BLaER1 (cell line): Measurements from ENCODE around the gene OAS1.

Experiments
- H3K27ac ChIP-seq: shearing (Covaris generic); formaldehyde crosslinking; 2 replicates; pipeline ENCODE4 v1.8.1; 2022
- H3K27me3 ChIP-seq: shearing (Covaris generic); formaldehyde crosslinking; 2 replicates; pipeline ENCODE4 v1.8.1; 2022
- H3K36me3 ChIP-seq: shearing (Covaris generic); formaldehyde crosslinking; 2 replicates; pipeline ENCODE4 v1.8.1; 2022
- H3K4me1 ChIP-seq: shearing (Covaris generic); formaldehyde crosslinking; 2 replicates; pipeline ENCODE4 v1.8.1; 2022
- H3K4me2 ChIP-seq: shearing (Covaris generic); formaldehyde crosslinking; 2 replicates; pipeline ENCODE4 v1.8.1; 2022
- H3K4me3 ChIP-seq: shearing (Covaris generic); formaldehyde crosslinking; 2 replicates; pipeline ENCODE4 v1.8.1; 2022
- H3K9ac ChIP-seq: shearing (Covaris generic); formaldehyde crosslinking; 2 replicates; pipeline ENCODE4 v1.8.1; 2022
- H3K9me3 ChIP-seq: shearing (Covaris generic); formaldehyde crosslinking; 2 replicates; pipeline ENCODE4 v1.8.1; 2022
- H4K20me1 ChIP-seq: shearing (Covaris generic); formaldehyde crosslinking; 2 replicates; pipeline ENCODE4 v1.8.1; 2022
- Cebpa-rat ChIP-seq: shearing (Covaris generic); IDR thresholded peaks from 2 replicates; pipeline ENCODE4 v1.8.1; 2022

OAS1 gene

DNA sequence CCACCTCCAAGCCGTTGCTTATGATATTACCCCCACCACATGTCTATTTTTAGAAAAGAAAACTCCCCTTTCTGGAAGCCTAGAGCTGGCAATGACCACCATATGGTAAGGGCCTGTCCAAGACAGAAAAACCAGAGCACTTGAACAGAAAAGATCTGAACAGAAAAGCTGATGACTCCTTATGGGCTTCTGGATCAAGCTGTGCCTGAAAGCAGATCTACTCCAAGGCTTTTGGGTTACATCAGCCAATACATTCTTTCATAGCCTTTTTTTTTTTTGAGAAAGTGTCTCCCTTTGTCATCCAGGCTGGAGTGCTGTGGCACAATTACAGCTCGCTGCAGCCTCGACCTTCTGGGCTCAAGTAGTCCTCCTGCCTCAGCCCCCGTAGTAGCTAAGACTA is 54.8 kb downstream of the OAS1 start:
- no peaks in the 10 kb centered on the region for H3K4me1 ChIP-seq
- no peaks in the 10 kb centered on the region; the same call in 1 of the 2 replicates for H3K9me3 ChIP-seq
- H3K36me3 ChIP-seq = peaks cover 66% of the 10 kb centered on the region
- no peaks in the 10 kb centered on the region for H4K20me1 ChIP-seq
- H3K4me2 ChIP-seq = no peak overlapping the region
- no peak overlapping the region for H3K4me3 ChIP-seq
- TF ChIP-seq Cebpa-rat = no peak
- no peaks in the 10 kb centered on the region for H3K27me3 ChIP-seq
- no peak overlapping the region for H3K9ac ChIP-seq
- no peak overlapping the region for H3K27ac ChIP-seq

DNA sequence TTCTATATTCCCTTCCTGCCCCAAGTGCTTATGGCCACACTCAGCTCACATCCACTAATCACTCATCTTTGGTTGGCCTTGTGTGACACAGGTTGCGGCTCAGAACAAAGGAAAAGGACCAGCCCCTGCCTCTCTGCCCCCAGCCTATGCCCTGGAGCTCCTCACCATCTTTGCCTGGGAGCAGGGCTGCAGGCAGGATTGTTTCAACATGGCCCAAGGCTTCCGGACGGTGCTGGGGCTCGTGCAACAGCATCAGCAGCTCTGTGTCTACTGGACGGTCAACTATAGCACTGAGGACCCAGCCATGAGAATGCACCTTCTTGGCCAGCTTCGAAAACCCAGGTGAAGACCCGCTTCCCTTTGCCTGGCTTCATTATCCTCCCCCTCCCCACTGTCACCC is 55.8 kb downstream of the OAS1 start:
- Histone ChIP-seq H3K9me3 (no peaks in the 10 kb centered on the region; the same call in 1 of the 2 replicates), H3K4me2 (no peak overlapping the region), H3K4me1 (no peaks in the 10 kb centered on the region), H3K9ac (no peak overlapping the region), H3K4me3 (no peak overlapping the region), H3K27ac (no peak overlapping the region), H4K20me1 (no peaks in the 10 kb centered on the region), H3K36me3 (peaks cover 73% of the 10 kb centered on the region), H3K27me3 (no peaks in the 10 kb centered on the region)
- no peak for TF ChIP-seq Cebpa-rat

DNA sequence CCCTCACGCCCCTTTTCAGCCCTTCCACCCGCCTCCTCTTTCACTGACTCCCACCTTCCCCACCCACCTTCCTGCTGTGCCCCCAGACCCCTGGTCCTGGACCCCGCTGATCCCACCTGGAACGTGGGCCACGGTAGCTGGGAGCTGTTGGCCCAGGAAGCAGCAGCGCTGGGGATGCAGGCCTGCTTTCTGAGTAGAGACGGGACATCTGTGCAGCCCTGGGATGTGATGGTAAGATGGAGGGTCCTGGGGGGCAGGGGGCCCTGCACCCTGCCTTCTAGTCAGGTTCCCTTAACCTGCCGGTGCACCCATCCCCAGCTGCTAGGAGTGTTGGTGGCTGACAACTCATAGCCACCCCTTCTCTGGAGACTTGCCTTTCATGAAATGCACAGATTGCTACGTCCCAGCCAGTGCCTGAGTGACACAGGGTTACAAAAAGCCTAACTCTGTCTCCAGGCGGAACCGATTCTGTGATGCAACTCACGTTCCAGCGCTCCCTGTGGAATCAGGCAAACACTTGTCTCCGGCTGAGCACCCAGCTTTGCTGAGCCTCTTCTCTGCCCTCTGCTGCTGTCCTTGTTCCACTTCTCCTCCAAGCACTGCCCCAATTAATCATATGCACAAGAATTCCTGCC is 56.6 kb downstream of the OAS1 start:
- H3K27me3 ChIP-seq = no peaks in the 10 kb centered on the region
- no peak overlapping the region for H3K4me2 ChIP-seq
- no peak for TF ChIP-seq Cebpa-rat
- H3K9ac ChIP-seq = no peak overlapping the region
- H3K27ac ChIP-seq = no peak overlapping the region
- H3K4me3 ChIP-seq = no peak overlapping the region
- H3K36me3 ChIP-seq = peaks cover 81% of the 10 kb centered on the region
- no peaks in the 10 kb centered on the region for H4K20me1 ChIP-seq
- no peaks in the 10 kb centered on the region; the same call in 1 of the 2 replicates for H3K9me3 ChIP-seq
- no peaks in the 10 kb centered on the region for H3K4me1 ChIP-seq

DNA sequence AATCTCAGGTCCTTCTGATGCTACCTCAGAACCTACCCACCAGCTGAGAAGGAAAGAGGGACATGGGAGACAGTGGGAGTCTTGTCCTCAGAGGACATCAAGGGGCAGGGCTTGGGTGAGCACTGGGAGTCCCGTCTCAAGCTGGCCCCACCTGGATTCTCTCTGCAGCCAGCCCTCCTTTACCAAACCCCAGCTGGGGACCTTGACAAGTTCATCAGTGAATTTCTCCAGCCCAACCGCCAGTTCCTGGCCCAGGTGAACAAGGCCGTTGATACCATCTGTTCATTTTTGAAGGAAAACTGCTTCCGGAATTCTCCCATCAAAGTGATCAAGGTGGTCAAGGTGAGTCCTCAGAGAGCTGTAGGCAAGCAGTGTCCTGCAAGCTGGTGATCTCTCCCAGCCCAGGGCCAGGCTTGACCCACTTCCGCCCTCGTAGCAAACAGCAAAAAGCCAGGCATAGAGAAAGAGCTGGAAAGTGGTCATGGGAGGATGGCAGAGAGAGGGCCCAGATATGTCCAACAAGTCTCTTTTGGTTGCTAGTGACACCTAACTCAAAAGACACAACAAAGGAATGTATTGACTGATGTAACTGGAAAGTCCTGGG is 57.4 kb downstream of the OAS1 start:
- Histone ChIP-seq H3K36me3 (peaks cover 77% of the 10 kb centered on the region), H3K27me3 (no peaks in the 10 kb centered on the region), H3K4me1 (no peaks in the 10 kb centered on the region)

DNA sequence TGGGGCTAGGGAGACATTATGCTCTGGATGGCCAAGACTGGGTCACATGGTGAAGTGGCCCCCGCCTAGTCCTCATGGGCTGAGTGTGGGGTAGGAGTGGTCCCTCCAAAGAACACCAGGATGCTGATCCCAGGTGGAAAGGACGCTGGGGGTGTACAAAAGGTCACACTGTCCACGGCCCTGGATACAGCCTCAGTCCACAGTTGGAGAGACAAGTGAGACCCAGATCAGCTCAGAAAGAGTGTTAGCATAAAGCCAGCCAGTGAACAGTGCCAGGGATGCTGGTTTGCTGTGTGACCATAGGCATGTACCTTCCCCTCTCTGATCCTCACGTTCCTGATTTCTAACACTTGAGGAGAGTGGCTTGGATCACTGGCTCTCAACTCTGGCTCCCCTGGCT is 58.2 kb downstream of the OAS1 start:
- Histone ChIP-seq H3K27ac (no peak overlapping the region), H3K4me2 (no peak overlapping the region), H3K4me1 (peaks cover 5% of the 10 kb centered on the region; the same call in 1 of the 2 replicates), H3K4me3 (no peak overlapping the region), H3K36me3 (peaks cover 77% of the 10 kb centered on the region), H3K9me3 (no peaks in the 10 kb centered on the region; the same call in 1 of the 2 replicates), H3K27me3 (no peaks in the 10 kb centered on the region), H4K20me1 (no peaks in the 10 kb centered on the region), H3K9ac (no peak overlapping the region)
- TF ChIP-seq Cebpa-rat = no peak

More for the DNA sequence above, 57.4 kb downstream of the OAS1 start:
- Histone ChIP-seq H3K9me3 (no peaks in the 10 kb centered on the region; the same call in 1 of the 2 replicates), H3K4me3 (no peak overlapping the region), H3K9ac (no peak overlapping the region), H3K4me2 (no peak overlapping the region), H3K27ac (no peak overlapping the region), H4K20me1 (no peaks in the 10 kb centered on the region)
- no peak for TF ChIP-seq Cebpa-rat

DNA sequence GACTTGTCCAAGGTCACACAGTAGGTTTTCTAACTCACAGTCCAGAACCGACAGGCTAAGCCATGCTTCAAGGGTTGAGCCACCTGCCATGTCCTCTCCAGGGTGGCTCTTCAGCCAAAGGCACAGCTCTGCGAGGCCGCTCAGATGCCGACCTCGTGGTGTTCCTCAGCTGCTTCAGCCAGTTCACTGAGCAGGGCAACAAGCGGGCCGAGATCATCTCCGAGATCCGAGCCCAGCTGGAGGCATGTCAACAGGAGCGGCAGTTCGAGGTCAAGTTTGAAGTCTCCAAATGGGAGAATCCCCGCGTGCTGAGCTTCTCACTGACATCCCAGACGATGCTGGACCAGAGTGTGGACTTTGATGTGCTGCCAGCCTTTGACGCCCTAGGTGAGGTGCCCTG is 58.9 kb downstream of the OAS1 start:
- Histone ChIP-seq H3K4me3 (no peak overlapping the region), H3K27me3 (no peaks in the 10 kb centered on the region), H3K9ac (no peak overlapping the region), H3K4me1 (peaks cover 12% of the 10 kb centered on the region), H3K36me3 (peaks cover 80% of the 10 kb centered on the region), H3K4me2 (no peak overlapping the region), H4K20me1 (no peaks in the 10 kb centered on the region), H3K9me3 (no peaks in the 10 kb centered on the region; the same call in 1 of the 2 replicates), H3K27ac (no peak overlapping the region)
- TF ChIP-seq Cebpa-rat = no peak

DNA sequence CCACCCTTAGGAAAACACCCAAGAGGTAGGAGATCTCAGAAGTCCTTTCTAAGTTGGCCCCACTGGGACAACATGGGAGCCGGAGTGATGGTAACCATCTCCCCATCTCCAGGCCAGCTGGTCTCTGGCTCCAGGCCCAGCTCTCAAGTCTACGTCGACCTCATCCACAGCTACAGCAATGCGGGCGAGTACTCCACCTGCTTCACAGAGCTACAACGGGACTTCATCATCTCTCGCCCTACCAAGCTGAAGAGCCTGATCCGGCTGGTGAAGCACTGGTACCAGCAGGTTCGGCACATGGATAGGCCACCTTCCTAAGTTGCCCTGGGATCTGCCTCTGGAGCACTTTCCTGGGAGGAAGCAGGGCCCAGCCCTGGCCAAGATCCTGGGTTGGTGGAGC is 60.5 kb downstream of the OAS1 start:
- Histone ChIP-seq H3K4me2 (no peak overlapping the region), H3K4me3 (no peak overlapping the region), H3K27me3 (no peaks in the 10 kb centered on the region), H4K20me1 (no peaks in the 10 kb centered on the region), H3K9ac (no peak overlapping the region), H3K36me3 (peaks cover 64% of the 10 kb centered on the region), H3K27ac (no peak overlapping the region), H3K4me1 (peaks cover 28% of the 10 kb centered on the region), H3K9me3 (no peaks in the 10 kb centered on the region)
- TF ChIP-seq Cebpa-rat = no peak

DNA sequence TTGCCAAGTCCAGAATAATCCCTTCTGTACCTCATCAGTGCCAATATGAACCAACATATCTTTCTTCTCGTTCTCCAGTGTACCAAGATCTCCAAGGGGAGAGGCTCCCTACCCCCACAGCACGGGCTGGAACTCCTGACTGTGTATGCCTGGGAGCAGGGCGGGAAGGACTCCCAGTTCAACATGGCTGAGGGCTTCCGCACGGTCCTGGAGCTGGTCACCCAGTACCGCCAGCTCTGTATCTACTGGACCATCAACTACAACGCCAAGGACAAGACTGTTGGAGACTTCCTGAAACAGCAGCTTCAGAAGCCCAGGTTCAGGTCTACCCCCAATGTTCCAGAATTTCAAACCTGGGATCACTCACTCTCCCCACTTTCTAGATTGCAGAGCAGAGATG is 61.1 kb downstream of the OAS1 start:
- no peak overlapping the region for H3K4me3 ChIP-seq
- H3K36me3 ChIP-seq = peaks cover 58% of the 10 kb centered on the region
- no peak overlapping the region for H3K27ac ChIP-seq
- H3K27me3 ChIP-seq = no peaks in the 10 kb centered on the region
- no peak for TF ChIP-seq Cebpa-rat
- H3K4me2 ChIP-seq = no peak overlapping the region
- H3K9ac ChIP-seq = no peak overlapping the region
- H4K20me1 ChIP-seq = no peaks in the 10 kb centered on the region
- no peaks in the 10 kb centered on the region for H3K9me3 ChIP-seq
- peaks cover 31% of the 10 kb centered on the region for H3K4me1 ChIP-seq
